ENCODE measurements around the gene XRCC1.

Gene XRCC1

GRCh38 chr19:43495082-43495481 lies 80.2 kb downstream of the XRCC1 start:
- DNase-seq = no peak

All from nucleus accumbens (tissue), 56 donors.